ENCODE measurements around the gene SCYGR4. TPM values are rescaled to one million over a fixed set of nuclear protein-coding genes. Genes with fewer than 3 reads are reported as not detected.

SCYGR4 gene
- total RNA-seq, 1 donor from 2014 or later, result not detected

- no peaks in the 10 kb centered on the region for H3K36me3 Mint-ChIP-seq (ENCODE audit: low read depth)
- H3K27me3 Mint-ChIP-seq (ENCODE audit: low read depth), result no peaks in the 10 kb centered on the region
- no peak overlapping the region for H3K4me3 Mint-ChIP-seq (ENCODE audit: unreplicated experiment)
- H3K4me1 Mint-ChIP-seq (ENCODE audit: low read depth), result no peaks in the 10 kb centered on the region
- H3K9me3 Mint-ChIP-seq (ENCODE audit: low read depth), result no peaks in the 10 kb centered on the region
- no peak overlapping the region for H3K27ac Mint-ChIP-seq (ENCODE audit: unreplicated experiment)
- no peak for DNase-seq (ENCODE audit: low spot score)
- no peak for TF ChIP-seq CTCF (IDR thresholded peaks at IDR 0.05)
Observed at GRCh38 chr2:227607941-227608340, 9.4 kb upstream of the SCYGR4 start.

GRCh38 chr2:227608561-227609338 is 8.5 kb upstream of the SCYGR4 start:
- no peaks in the 10 kb centered on the region for H3K36me3 Mint-ChIP-seq (ENCODE audit: low read depth)
- H3K4me3 Mint-ChIP-seq (ENCODE audit: unreplicated experiment), result no peak overlapping the region
- H3K27ac Mint-ChIP-seq (ENCODE audit: unreplicated experiment), result no peak overlapping the region
- H3K4me1 Mint-ChIP-seq (ENCODE audit: low read depth), result no peaks in the 10 kb centered on the region
- no peak for DNase-seq (ENCODE audit: low spot score)
- no peaks in the 10 kb centered on the region for H3K9me3 Mint-ChIP-seq (ENCODE audit: low read depth)
- no peak for TF ChIP-seq CTCF (IDR thresholded peaks at IDR 0.05)
- H3K27me3 Mint-ChIP-seq (ENCODE audit: low read depth), result no peaks in the 10 kb centered on the region

- Mint-ChIP-seq H3K27ac (ENCODE audit: unreplicated experiment) (no peak overlapping the region), H3K9me3 (ENCODE audit: low read depth) (no peaks in the 10 kb centered on the region), H3K36me3 (ENCODE audit: low read depth) (no peaks in the 10 kb centered on the region), H3K27me3 (ENCODE audit: low read depth) (no peaks in the 10 kb centered on the region), H3K4me1 (ENCODE audit: low read depth) (no peaks in the 10 kb centered on the region), H3K4me3 (ENCODE audit: unreplicated experiment) (no peak overlapping the region)
- DNase-seq (ENCODE audit: low spot score), result no peak
- no peak for TF ChIP-seq CTCF (IDR thresholded peaks at IDR 0.05)
Observed at GRCh38 chr2:227610123-227610522, 7.2 kb upstream of the SCYGR4 start.

- no peaks in the 10 kb centered on the region for H3K9me3 Mint-ChIP-seq (ENCODE audit: low read depth)
- no peak overlapping the region for H3K4me3 Mint-ChIP-seq (ENCODE audit: unreplicated experiment)
- DNase-seq (ENCODE audit: low spot score), result no peak
- H3K36me3 Mint-ChIP-seq (ENCODE audit: low read depth), result no peaks in the 10 kb centered on the region
- peaks cover 10% of the 10 kb centered on the region for H3K27me3 Mint-ChIP-seq (ENCODE audit: low read depth)
- no peak overlapping the region for H3K27ac Mint-ChIP-seq (ENCODE audit: unreplicated experiment)
- no peak for TF ChIP-seq CTCF (IDR thresholded peaks at IDR 0.05)
- H3K4me1 Mint-ChIP-seq (ENCODE audit: low read depth), result peaks cover under 1% of the 10 kb centered on the region
Observed at GRCh38 chr2:227612546-227613271, 4.6 kb upstream of the SCYGR4 start.

- Mint-ChIP-seq H3K27me3 (ENCODE audit: low read depth) (peaks cover 10% of the 10 kb centered on the region), H3K9me3 (ENCODE audit: low read depth) (no peaks in the 10 kb centered on the region), H3K36me3 (ENCODE audit: low read depth) (no peaks in the 10 kb centered on the region), H3K4me3 (ENCODE audit: unreplicated experiment) (no peak overlapping the region), H3K4me1 (ENCODE audit: low read depth) (peaks cover 3% of the 10 kb centered on the region), H3K27ac (ENCODE audit: unreplicated experiment) (no peak overlapping the region)
- TF ChIP-seq CTCF (IDR thresholded peaks at IDR 0.05), result no peak
- no peak for DNase-seq (ENCODE audit: low spot score)
Observed at GRCh38 chr2:227613272-227613660, 4.0 kb upstream of the SCYGR4 start.
